ENCODE results near the gene BAG1.

BAG1 gene

DNA sequence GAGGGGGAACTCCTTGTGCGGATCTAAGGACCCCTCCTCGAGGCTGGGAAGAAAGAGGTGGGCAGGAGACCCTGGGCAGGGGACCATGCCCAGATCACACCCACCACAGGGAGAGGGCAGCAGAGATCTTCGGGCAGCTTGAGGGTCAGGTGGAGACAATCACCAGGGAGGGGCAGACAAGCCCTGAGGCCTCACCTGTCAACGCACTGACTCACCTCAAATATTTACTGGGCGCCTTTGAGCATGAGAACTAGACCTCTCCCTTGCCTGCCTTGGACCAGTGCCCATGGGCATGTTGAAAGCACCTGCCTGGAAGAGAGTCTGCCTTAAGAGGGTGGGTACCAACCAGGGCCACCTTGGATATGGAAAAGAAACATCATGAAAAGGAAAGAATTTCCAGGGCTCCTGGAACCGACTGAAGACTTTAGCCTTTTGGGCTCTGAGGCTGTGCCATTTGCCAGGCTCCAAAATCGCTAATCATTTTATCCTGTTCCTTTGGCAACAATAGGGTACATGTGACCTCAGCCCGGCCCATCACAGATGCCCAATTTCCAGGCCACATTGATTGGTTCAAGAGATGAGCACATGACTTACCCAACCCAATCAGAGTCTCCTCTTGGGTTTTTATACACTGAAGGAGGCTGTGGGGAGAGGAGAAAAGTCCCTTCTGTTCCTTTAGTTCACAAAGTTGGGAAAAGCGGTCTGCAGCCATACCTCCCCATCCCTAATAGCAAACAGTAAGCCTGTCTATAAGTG, 35.0 kb downstream of the BAG1 start:
- TF ChIP-seq, protein P1, sequence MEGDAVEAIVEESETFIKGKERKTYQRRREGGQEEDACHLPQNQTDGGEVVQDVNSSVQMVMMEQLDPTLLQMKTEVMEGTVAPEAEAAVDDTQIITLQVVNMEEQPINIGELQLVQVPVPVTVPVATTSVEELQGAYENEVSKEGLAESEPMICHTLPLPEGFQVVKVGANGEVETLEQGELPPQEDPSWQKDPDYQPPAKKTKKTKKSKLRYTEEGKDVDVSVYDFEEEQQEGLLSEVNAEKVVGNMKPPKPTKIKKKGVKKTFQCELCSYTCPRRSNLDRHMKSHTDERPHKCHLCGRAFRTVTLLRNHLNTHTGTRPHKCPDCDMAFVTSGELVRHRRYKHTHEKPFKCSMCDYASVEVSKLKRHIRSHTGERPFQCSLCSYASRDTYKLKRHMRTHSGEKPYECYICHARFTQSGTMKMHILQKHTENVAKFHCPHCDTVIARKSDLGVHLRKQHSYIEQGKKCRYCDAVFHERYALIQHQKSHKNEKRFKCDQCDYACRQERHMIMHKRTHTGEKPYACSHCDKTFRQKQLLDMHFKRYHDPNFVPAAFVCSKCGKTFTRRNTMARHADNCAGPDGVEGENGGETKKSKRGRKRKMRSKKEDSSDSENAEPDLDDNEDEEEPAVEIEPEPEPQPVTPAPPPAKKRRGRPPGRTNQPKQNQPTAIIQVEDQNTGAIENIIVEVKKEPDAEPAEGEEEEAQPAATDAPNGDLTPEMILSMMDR (IDR thresholded peaks at IDR 0.05; ENCODE audit: insufficient read depth, low read length, poor library complexity, severe bottlenecking), result no peak
- Histone ChIP-seq H3K27me3 (replicated peaks; ENCODE audit: control insufficient read depth, insufficient read depth, low read length) (no peaks in the 10 kb centered on the region; the same call in 1 of the 2 replicates), H3K36me3 (ENCODE audit: control insufficient read depth, insufficient read depth, low read length) (no peaks in the 10 kb centered on the region), H3K4me3 (replicated peaks; ENCODE audit: low read depth, low read length) (no peak overlapping the region)
- DNase-seq (ENCODE audit: extremely low read depth, insufficient read length), result no peak

DNA sequence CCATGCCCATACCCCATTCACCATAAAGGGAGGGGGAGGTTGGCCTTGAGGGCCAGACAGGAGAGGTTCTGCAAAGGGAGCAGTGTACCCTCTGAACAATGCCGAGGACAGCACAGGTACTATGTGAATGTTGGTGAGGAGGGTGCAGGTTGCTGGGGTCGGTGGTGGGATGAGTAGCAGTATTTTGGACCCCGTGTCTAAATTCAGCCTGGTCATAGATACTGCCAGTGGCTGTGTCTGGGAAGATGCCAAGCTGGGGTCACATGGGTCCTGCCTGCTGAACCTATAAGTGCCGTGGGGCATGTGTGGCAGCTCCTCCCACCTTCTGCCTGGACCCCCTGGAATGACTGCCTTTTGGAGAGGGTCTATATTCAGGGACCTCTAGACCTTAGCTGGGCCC, 35.9 kb downstream of the BAG1 start:
- TF ChIP-seq, protein P1 (IDR thresholded peaks at IDR 0.05; ENCODE audit: insufficient read depth, low read length, poor library complexity, severe bottlenecking), result no peak
- no peaks in the 10 kb centered on the region; the same call in 1 of the 2 replicates for H3K27me3 ChIP-seq (replicated peaks; ENCODE audit: control insufficient read depth, insufficient read depth, low read length)
- no peak for DNase-seq (ENCODE audit: extremely low read depth, insufficient read length)
- no peak overlapping the region for H3K4me3 ChIP-seq (replicated peaks; ENCODE audit: low read depth, low read length)
- H3K36me3 ChIP-seq (ENCODE audit: control insufficient read depth, insufficient read depth, low read length), result no peaks in the 10 kb centered on the region

DNA sequence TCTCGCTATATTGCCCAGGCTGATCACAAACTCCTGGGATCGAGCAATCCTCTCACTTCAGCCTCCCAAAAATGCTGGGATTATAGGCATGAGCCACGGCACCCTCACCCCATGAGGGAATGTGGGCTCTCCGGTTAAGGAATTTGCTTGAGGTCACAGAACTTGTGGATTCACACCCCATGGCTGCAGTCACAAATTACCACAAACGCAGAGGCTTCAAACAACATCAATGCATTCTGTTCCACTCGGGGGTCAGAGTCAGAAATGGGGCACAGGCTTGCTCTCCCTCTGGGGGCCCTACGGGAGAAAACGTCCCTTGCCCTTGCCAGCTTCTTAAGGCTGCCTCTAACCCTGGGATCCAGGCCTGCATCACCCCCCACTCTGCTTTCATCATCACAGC, 36.8 kb downstream of the BAG1 start:
- H3K27me3 ChIP-seq (replicated peaks; ENCODE audit: control insufficient read depth, insufficient read depth, low read length), result no peaks in the 10 kb centered on the region; the same call in 1 of the 2 replicates
- no peak for DNase-seq (ENCODE audit: extremely low read depth, insufficient read length)
- TF ChIP-seq, protein P1 (IDR thresholded peaks at IDR 0.05; ENCODE audit: insufficient read depth, low read length, poor library complexity, severe bottlenecking), result no peak
- H3K36me3 ChIP-seq (ENCODE audit: control insufficient read depth, insufficient read depth, low read length), result no peaks in the 10 kb centered on the region
- no peak overlapping the region for H3K4me3 ChIP-seq (replicated peaks; ENCODE audit: low read depth, low read length)

DNA sequence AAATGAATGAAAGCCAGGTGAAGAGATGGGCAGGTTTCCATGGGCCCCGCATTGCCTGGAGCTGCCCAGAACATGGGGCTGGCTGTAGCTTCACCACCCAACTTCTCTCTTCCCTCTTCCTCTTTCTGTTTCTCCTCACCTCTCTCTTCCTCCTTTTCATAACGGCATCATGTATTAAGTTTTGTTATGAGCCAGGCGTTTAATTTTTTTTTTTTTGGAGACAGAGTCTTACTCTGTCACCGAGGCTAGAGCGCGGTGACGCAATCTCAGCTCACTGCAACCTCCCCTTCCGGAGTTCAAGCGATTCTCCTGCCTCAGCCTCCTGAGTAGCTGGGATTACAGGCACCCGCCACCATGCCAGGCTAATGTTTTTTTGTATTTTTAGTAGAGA, 37.5 kb downstream of the BAG1 start:
- H3K4me3 ChIP-seq (replicated peaks; ENCODE audit: low read depth, low read length), result no peak overlapping the region
- TF ChIP-seq, protein P1 (IDR thresholded peaks at IDR 0.05; ENCODE audit: insufficient read depth, low read length, poor library complexity, severe bottlenecking), result no peak
- no peaks in the 10 kb centered on the region for H3K36me3 ChIP-seq (ENCODE audit: control insufficient read depth, insufficient read depth, low read length)
- DNase-seq (ENCODE audit: extremely low read depth, insufficient read length), result peak; percentile 39
- H3K27me3 ChIP-seq (replicated peaks; ENCODE audit: control insufficient read depth, insufficient read depth, low read length), result no peaks in the 10 kb centered on the region

DNA sequence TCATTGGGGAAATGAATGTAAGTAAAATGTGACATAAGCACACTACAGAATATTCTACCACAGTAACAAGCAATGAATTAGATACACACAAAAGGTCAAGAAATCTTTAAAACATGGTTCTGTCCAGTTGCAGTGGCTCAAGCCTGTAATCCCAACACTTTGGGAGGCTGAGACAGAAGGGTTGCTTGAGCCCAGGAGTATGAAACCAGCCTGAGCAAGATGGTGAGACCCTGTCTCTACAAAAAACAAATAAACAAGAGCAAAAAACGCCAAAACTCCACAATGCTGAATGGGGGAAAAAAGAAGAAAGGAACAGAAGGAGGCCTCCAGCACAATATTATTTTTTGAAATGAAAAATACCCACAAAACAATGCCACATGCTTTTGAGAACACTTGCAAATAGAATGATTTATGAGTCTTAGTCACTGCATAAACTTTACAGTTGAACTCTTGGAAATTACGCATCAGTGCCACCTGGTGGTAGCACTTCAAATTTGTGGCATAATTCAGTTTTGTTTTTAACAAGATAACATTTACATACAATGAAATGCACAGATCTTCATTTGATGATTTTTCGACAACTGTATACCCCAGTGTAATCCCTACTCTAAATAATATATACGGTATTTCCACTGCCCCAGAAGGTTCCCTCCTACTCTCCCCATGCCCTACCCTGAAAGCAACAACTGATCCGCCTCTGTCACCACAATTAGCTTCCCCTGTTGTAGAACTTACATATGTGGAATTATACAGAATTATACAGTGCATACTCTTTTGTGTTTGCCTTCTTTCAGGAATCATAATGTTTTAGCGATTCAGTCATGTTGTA, 39.0 kb downstream of the BAG1 start:
- Histone ChIP-seq H3K27me3 (replicated peaks; ENCODE audit: control insufficient read depth, insufficient read depth, low read length) (no peaks in the 10 kb centered on the region), H3K36me3 (ENCODE audit: control insufficient read depth, insufficient read depth, low read length) (no peaks in the 10 kb centered on the region), H3K4me3 (replicated peaks; ENCODE audit: low read depth, low read length) (no peak overlapping the region)
- DNase-seq (ENCODE audit: extremely low read depth, insufficient read length), result peak; percentile 52
- TF ChIP-seq, protein P1 (IDR thresholded peaks at IDR 0.05; ENCODE audit: insufficient read depth, low read length, poor library complexity, severe bottlenecking), result peak; percentile 56
